ENCODE results near the gene ZC3HAV1. TPM values are rescaled to one million over a fixed set of nuclear protein-coding genes. Genes with fewer than 3 reads are reported as not detected.

Gene ZC3HAV1
- polyA plus RNA-seq, 1 of the 3 experiments (the other 2 are of a cell fraction), result 11.2 TPM

DNA sequence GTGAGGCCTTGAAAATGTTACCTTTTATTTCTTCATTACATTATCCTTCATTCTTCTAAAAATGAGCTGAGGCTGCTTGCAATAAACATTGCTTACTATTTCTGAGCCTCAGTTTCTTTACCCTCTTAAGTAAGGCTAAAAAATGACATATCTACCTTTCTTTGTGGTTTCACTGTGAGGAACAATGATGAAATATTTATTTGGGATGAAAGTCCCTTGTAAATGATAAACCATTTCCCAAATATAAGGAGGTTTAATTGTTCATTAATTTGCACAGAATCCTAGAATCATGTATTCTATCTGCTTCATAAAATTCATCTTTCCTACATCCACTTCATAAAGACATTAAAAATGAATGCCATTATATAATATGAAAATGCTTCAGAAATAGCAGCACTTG lies 27.9 kb downstream of the ZC3HAV1 start:
- no peaks in the 10 kb centered on the region for H3F3A ChIP-seq (replicated peaks; ENCODE audit: insufficient read depth)
- H3K9me2 ChIP-seq, result no peaks in the 10 kb centered on the region
- H3K36me3 ChIP-seq (replicated peaks in 1 of 2; ENCODE audit: control insufficient read depth in 1 of 2, insufficient read depth in 2 of 2, low read length in 1 of 2), result peaks cover 56 to 64% of the 10 kb centered on the region in 2 experiments
- ChIA-PET CTCF (interaction anchor here (0.8 to 1.2 kb wide), 3 partner anchors 14 to 195 kb away, joined by 3 to 6 read pairs (median 3); no protein-coding TSS in a partner anchor), POLR2A (no interaction called here)
- no peak for DNase-seq
- H3K4me2 ChIP-seq, result no peak overlapping the region
- H3K27ac ChIP-seq (ENCODE audit: low read depth in 2 of 2, low read length in 1 of 2), result no peak overlapping the region
- TF ChIP-seq TAF1 (IDR thresholded peaks at IDR 0.05; ENCODE audit: borderline replicate concordance, low read depth, low read length) (no peak), TEAD4 (IDR thresholded peaks at IDR 0.05; ENCODE audit: borderline replicate concordance, insufficient read depth) (no peak), SMC3 (IDR thresholded peaks at IDR 0.05; ENCODE audit: low read depth, low read length) (no peak), JUND (IDR thresholded peaks at IDR 0.05) (no peak), TCF12 (IDR thresholded peaks at IDR 0.05) (no peak)
- no peaks in the 10 kb centered on the region for H4K20me1 ChIP-seq (ENCODE audit: insufficient read depth)
- H3K4me3 ChIP-seq (ENCODE audit: low read depth in 2 of 2, low read length in 1 of 2), result no peak overlapping the region
- H3K9me3 ChIP-seq, result no peaks in the 10 kb centered on the region
- no peaks in the 10 kb centered on the region for H3K4me1 ChIP-seq (ENCODE audit: control insufficient read depth in 1 of 2, insufficient read depth in 2 of 2, low read depth in 1 of 2, low read length in 1 of 2)
- H2AFZ ChIP-seq (ENCODE audit: low read depth), result no peak overlapping the region
- H3K79me2 ChIP-seq (ENCODE audit: insufficient read depth), result no peaks in the 10 kb centered on the region
- no peaks in the 10 kb centered on the region for H3K27me3 ChIP-seq (ENCODE audit: insufficient read depth)
- no peak overlapping the region for H3K9ac ChIP-seq

GRCh38 chr7:139080905-139081304 lies 28.6 kb downstream of the ZC3HAV1 start:
- ChIA-PET POLR2A (no interaction called here), CTCF (interaction anchor here (1.2 to 1.4 kb wide), 3 partner anchors 64 to 195 kb away, joined by 3 to 10 read pairs (median 6); no protein-coding TSS in a partner anchor)
- Histone ChIP-seq H3K36me3 (replicated peaks in 1 of 2; ENCODE audit: control insufficient read depth in 1 of 2, insufficient read depth in 2 of 2, low read length in 1 of 2) (peaks cover 51 to 65% of the 10 kb centered on the region in 2 experiments), H3K27me3 (ENCODE audit: insufficient read depth) (no peaks in the 10 kb centered on the region), H3K4me3 (ENCODE audit: low read depth in 2 of 2, low read length in 1 of 2) (no peak overlapping the region), H3K9me2 (no peaks in the 10 kb centered on the region), H3F3A (replicated peaks; ENCODE audit: insufficient read depth) (peaks cover 4% of the 10 kb centered on the region), H2AFZ (ENCODE audit: low read depth) (no peak overlapping the region), H3K27ac (ENCODE audit: low read depth in 2 of 2, low read length in 1 of 2) (no peak overlapping the region), H3K9ac (no peak overlapping the region), H3K4me1 (ENCODE audit: control insufficient read depth in 1 of 2, insufficient read depth in 2 of 2, low read depth in 1 of 2, low read length in 1 of 2) (no peaks in the 10 kb centered on the region), H3K4me2 (no peak overlapping the region), H4K20me1 (ENCODE audit: insufficient read depth) (no peaks in the 10 kb centered on the region), H3K79me2 (ENCODE audit: insufficient read depth) (no peaks in the 10 kb centered on the region), H3K9me3 (no peaks in the 10 kb centered on the region)
- no peak for DNase-seq
- TF ChIP-seq RCOR1 (IDR thresholded peaks at IDR 0.05; ENCODE audit: low read length), result no peak
- no peak for TF ChIP-seq FOXM1 (IDR thresholded peaks at IDR 0.05; ENCODE audit: low read depth)
- TF ChIP-seq RAD21 (IDR thresholded peaks at IDR 0.05; ENCODE audit: low read length), result no peak
- no peak for TF ChIP-seq USF2 (IDR thresholded peaks at IDR 0.05; ENCODE audit: borderline replicate concordance, low read depth, low read length)
- no peak for TF ChIP-seq TAF1 (IDR thresholded peaks at IDR 0.05; ENCODE audit: borderline replicate concordance, low read depth, low read length)
- TF ChIP-seq, protein P1, sequence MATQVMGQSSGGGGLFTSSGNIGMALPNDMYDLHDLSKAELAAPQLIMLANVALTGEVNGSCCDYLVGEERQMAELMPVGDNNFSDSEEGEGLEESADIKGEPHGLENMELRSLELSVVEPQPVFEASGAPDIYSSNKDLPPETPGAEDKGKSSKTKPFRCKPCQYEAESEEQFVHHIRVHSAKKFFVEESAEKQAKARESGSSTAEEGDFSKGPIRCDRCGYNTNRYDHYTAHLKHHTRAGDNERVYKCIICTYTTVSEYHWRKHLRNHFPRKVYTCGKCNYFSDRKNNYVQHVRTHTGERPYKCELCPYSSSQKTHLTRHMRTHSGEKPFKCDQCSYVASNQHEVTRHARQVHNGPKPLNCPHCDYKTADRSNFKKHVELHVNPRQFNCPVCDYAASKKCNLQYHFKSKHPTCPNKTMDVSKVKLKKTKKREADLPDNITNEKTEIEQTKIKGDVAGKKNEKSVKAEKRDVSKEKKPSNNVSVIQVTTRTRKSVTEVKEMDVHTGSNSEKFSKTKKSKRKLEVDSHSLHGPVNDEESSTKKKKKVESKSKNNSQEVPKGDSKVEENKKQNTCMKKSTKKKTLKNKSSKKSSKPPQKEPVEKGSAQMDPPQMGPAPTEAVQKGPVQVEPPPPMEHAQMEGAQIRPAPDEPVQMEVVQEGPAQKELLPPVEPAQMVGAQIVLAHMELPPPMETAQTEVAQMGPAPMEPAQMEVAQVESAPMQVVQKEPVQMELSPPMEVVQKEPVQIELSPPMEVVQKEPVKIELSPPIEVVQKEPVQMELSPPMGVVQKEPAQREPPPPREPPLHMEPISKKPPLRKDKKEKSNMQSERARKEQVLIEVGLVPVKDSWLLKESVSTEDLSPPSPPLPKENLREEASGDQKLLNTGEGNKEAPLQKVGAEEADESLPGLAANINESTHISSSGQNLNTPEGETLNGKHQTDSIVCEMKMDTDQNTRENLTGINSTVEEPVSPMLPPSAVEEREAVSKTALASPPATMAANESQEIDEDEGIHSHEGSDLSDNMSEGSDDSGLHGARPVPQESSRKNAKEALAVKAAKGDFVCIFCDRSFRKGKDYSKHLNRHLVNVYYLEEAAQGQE (IDR thresholded peaks at IDR 0.05; ENCODE audit: low read depth, low read length), result no peak
- no peak for TF ChIP-seq NRF1 (IDR thresholded peaks at IDR 0.05; ENCODE audit: low read depth, low read length)
- no peak for TF ChIP-seq RFX5 (IDR thresholded peaks at IDR 0.05; ENCODE audit: low read length)
- TF ChIP-seq RXRA (IDR thresholded peaks at IDR 0.05; ENCODE audit: borderline replicate concordance, low read depth), result no peak
- TF ChIP-seq USF1 (IDR thresholded peaks at IDR 0.05; ENCODE audit: borderline replicate concordance, low read depth), result no peak
- WGBS (ENCODE audit: low lambda C conversion rate), result 98% methylated on average over 8 of the region's 8 CpGs

All from SK-N-SH (cell line).